GM15510 (cell line): ENCODE measurements around the gene SNX15.

ENCODE experiments used
- POLR2A ChIP-seq: IDR thresholded peaks from 3 replicates; pipeline ENCODE4 v1.6.1; 2011; ENCODE audit warnings: borderline replicate concordance; ENCODE audit not compliant: insufficient read length; ENCODE audit errors: extremely low read depth

The SNX15 gene

GRCh38 chr11:65042891-65043290, 15.7 kb downstream of the SNX15 start:
- TF ChIP-seq POLR2A: no peak

- TF ChIP-seq POLR2A: no peak
Measured at GRCh38 chr11:65043881-65044501, 16.8 kb downstream of the SNX15 start.

- TF ChIP-seq POLR2A: no peak
Measured at GRCh38 chr11:65045061-65045460, 17.8 kb downstream of the SNX15 start.

GRCh38 chr11:65045728-65046127, 18.5 kb downstream of the SNX15 start:
- TF ChIP-seq POLR2A: no peak

GRCh38 chr11:65047581-65048422, 20.6 kb downstream of the SNX15 start:
- TF ChIP-seq POLR2A: peak; percentile 15

GRCh38 chr11:65051398-65051858, 24.2 kb downstream of the SNX15 start:
- TF ChIP-seq POLR2A: no peak

GRCh38 chr11:65053827-65054508, 26.7 kb downstream of the SNX15 start:
- TF ChIP-seq POLR2A: no peak

- no peak for TF ChIP-seq POLR2A
Measured at GRCh38 chr11:65055538-65055937, 28.3 kb downstream of the SNX15 start.

- no peak for TF ChIP-seq POLR2A
Measured at GRCh38 chr11:65056999-65057398, 29.8 kb downstream of the SNX15 start.

- TF ChIP-seq POLR2A: no peak
Measured at GRCh38 chr11:65057526-65057925, 30.3 kb downstream of the SNX15 start.

GRCh38 chr11:65058012-65058411, 30.8 kb downstream of the SNX15 start:
- no peak for TF ChIP-seq POLR2A

- TF ChIP-seq POLR2A: no peak
Measured at GRCh38 chr11:65058419-65059054, 31.3 kb downstream of the SNX15 start, which contains the start of gene NAALADL1. Gene NAALADL1, minus strand, starts transcription at chr11:65058553. Its CDS starts 32 bp downstream, at chr11:65058521.

GRCh38 chr11:65059523-65059922, 32.3 kb downstream of the SNX15 start:
- TF ChIP-seq POLR2A: no peak

- no peak for TF ChIP-seq POLR2A
Measured at GRCh38 chr11:65059959-65060824, 33.0 kb downstream of the SNX15 start.
